A549 treated with CORT108297 at 1 μM for 4 hours (cell line): ENCODE measurements around the gene TP53TG5. TPM values are rescaled to one million over a fixed set of nuclear protein-coding genes. Genes with fewer than 3 reads are reported as not detected.

Source experiments
- total RNA-seq: library from RNA; stranded (reverse); fragments of 200-300 nt; extraction: Qiagen RNA extraction; gene quantifications from 5 replicates; pipeline ENCODE4 v1.2.3, GENCODE V29; 2022

Gene TP53TG5
- total RNA-seq = not detected in 5 replicates

GRCh38 chr20:45378191-45378590 is at the start of gene TP53TG5:
TSS of gene TP53TG5 (minus strand) at chr20:45378325. CDS start at chr20:45378236, 89 bp downstream.

DNA sequence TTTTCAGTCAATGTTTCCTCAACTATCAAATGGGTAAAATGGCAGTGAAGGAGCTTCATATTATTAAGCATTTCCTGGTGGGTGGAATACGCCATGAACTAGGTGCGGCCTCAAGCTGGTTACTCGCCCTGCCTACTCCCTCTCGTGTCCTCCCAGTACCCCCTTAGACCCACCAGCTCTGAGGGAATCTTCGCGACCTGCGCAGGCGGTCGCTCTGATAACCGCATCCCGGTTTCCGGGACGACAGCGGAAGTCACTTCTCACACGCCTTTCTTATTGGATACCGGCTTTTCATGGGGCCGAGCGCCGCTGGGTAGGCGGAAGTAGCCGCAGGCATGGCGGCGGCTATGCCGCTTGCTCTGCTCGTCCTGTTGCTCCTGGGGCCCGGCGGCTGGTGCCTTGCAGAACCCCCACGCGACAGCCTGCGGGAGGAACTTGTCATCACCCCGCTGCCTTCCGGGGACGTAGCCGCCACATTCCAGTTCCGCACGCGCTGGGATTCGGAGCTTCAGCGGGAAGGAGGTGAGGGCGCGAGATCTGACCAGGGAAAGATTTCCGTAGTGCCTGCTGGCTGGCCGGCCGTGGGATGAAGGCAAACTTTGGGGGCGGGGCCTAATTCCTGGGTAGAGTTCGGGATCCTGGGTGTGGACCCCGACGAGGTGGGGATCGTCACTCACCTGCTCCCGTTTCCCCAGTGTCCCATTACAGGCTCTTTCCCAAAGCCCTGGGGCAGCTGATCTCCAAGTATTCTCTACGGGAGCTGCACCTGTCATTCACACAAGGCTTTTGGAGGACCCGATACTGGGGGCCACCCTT is 37.9 kb upstream of the TP53TG5 start, which contains the start of gene PIGT:
Gene PIGT (plus strand): TSS at position 320 of the 816 bp plus-strand sequence. CDS start 16 bp downstream, at position 336.

GRCh38 chr20:45407783-45408645 is 29.9 kb upstream of the TP53TG5 start, which contains the start of gene DBNDD2:
TSS of gene DBNDD2 (plus strand) at chr20:45408289. CDS start at chr20:45408468, 179 bp downstream.

GRCh38 chr20:45362804-45363610 is 15.1 kb downstream of the TP53TG5 start, which contains the start of gene SYS1:
TSS of gene SYS1 (plus strand) at chr20:45363156. CDS start at chr20:45363532, 376 bp downstream.

GRCh38 chr20:45347936-45348778 is 30.0 kb downstream of the TP53TG5 start, which contains the start of gene SDC4:
TSS of gene SDC4 (minus strand) at chr20:45348424. CDS start at chr20:45348384, 40 bp downstream.

Other genes starting within 250 kb of the TP53TG5 start
- 1.8 to 4.2 TPM (median 3.4 TPM) in 5 replicates for gene PI3, start 203.4 kb downstream of the TP53TG5 start, total RNA-seq
- gene SEMG1, start 171.3 kb downstream of the TP53TG5 start, total RNA-seq = not detected in 5 replicates
- gene SEMG2, start 157.0 kb downstream of the TP53TG5 start, total RNA-seq = not detected in 5 replicates
- gene SLPI, start 123.8 kb downstream of the TP53TG5 start, total RNA-seq = 8.0 to 15.4 TPM (median 10.5 TPM) in 5 replicates
- gene RBPJL, start 71.5 kb downstream of the TP53TG5 start, total RNA-seq = not detected in 5 replicates
- gene MATN4, start 70.0 kb downstream of the TP53TG5 start, total RNA-seq = 0.06 to 0.14 TPM (median 0.12 TPM) in 5 replicates
- gene SDC4, start 29.9 kb downstream of the TP53TG5 start, total RNA-seq = 106 to 130 TPM (median 122 TPM) in 5 replicates
- gene SYS1, start 15.2 kb downstream of the TP53TG5 start, total RNA-seq = 27.4 to 37.0 TPM (median 33.8 TPM) in 5 replicates
- gene DBNDD2, start 30.0 kb upstream of the TP53TG5 start, total RNA-seq = 22.6 to 29.6 TPM (median 26.6 TPM) in 5 replicates
- 85.4 to 103 TPM (median 97.4 TPM) in 5 replicates for gene PIGT, start 37.8 kb upstream of the TP53TG5 start, total RNA-seq
- gene WFDC2, start 91.4 kb upstream of the TP53TG5 start, total RNA-seq = 0.20 to 0.23 TPM in 2 of 5 replicates, not detected in the others
- gene SPINT3, start 137.3 kb upstream of the TP53TG5 start, total RNA-seq = not detected in 5 replicates
- not detected in 5 replicates for gene WFDC6, start 161.2 kb upstream of the TP53TG5 start, total RNA-seq
- gene EPPIN, start 169.1 kb upstream of the TP53TG5 start, total RNA-seq = not detected in 5 replicates
- gene WFDC8, start 201.0 kb upstream of the TP53TG5 start, total RNA-seq = not detected in 5 replicates